ENCODE data around the gene EPS8L3.
A peak's percentile ranks its signal among the peaks of the same experiment; 100 is the strongest.
"Not testable (repeated sequence)": the region's sequence is repeated elsewhere in the genome, so short reads cannot be mapped to it uniquely, and the experiment has no call there.

Gene EPS8L3

DNA sequence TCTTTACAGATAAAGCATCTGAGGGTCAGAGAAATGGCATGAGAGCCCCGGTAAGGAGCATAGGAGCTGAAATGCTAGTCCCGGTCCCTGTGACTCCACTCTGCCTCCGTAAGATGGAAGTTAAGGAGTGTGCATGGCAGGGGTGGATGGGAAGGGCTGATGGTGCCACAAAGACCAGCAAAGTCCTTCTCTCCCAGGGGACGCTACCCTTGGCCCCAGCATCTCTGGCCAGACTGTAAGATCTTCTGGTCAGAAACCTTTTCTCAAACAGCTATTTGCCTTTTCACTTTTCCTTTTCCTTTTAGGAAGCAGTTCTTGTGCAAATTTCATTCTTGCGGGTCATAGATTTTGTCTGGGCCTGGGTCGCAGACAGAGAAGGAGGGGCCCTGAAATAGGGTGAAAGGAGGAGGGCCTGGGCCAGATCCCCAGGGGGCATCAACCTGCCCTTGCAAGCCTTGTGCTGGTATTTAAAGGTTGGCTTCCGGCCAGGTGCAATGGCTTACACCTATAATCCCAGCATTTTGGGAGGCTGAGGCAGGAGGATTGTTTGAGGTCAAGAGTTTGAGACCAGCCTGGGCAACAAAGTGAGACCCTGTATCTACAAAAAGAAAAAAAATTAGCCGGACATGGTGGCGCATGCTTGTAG, 14.4 kb upstream of the EPS8L3 start:
- no peak for DNase-seq

DNA sequence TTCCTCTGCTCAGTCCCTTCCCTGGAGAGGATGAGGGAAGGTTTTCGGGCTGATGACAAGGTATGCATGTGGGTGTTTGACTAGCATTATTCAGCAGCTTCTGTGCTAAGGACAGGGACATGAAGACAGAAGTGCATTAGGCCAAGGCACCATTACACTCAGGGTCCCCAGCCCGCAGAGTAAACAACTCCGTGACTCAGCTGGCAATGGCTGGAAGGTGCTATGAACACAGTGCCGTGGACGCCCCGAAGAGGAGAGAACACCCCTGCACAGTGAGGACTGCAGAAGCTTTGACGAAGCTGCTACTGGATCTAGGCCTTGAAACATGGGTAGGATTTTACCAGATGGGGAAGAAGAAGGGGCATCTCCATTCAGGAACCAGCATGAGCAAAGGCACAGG, 13.7 kb upstream of the EPS8L3 start:
- DNase-seq, result no peak

DNA sequence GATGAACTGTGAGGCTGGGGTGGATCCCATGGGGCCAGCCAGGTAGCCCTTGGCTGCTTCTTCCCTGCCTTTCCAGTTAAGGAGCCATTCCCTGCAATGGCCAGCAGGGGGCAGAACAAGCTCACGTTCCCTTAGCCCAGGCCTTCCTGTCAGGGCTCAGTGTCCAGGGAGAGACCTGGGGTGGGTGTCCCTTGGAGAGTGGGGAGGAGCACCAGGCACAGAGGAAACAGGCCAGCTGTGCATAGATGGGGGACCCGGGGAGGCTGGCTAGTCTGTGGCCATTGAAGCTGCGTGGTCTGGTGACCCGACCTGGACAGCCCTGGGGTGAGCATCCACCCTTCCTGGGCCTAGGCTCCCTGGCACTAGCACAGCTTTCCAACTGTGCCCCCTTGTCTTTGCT, 13.2 kb upstream of the EPS8L3 start:
- peak; percentile 90 for DNase-seq

DNA sequence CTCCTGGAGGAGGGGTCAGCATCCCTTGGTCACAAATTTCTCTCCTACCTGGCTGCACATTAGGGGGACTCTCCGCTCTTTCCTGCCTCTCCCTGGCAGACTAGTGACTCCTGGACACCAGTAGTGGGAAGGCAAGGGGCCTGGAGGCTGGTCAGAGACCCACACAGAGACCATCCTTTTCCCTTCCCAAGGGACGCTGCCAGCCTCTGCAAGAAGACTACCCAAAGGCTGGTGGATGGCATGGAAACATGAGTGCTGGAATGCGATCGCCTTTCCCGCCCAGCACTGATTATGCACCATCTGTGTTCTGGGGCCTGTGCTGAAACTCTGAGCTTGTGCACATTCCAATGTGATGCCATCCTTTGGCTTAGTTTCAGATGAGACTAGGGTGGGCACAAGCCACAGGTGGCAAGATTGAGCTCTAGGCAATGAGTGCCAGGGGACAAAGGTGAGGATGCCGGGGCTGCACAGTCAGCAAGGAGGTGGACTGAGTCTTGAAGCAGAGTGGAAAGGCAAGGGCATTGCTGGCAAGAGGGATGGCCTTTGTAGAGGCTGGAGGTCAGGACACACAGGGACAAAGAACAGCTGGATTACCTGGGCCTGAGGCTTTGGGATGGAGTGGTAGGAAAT, 12.6 kb upstream of the EPS8L3 start:
- no peak for DNase-seq

DNA sequence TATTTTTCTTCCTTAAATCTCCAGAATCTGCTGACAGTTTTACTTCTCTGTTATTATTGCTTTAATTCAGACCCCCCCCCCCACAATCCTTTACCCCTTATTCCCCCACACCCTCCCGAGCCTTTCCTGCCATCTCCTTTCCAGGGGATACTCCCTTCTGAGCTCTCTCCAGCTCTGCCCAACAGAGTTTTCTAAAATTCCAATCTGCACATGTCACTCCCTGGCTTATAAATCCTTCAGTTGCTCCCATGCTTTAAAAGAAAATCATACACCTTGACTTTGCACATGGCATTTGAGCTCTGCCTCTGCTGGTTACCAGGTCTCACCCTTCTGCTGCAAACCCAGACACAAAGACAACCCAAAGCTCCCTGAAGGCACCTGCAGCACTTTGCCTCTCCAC, 11.7 kb upstream of the EPS8L3 start:
- no peak for DNase-seq

DNA sequence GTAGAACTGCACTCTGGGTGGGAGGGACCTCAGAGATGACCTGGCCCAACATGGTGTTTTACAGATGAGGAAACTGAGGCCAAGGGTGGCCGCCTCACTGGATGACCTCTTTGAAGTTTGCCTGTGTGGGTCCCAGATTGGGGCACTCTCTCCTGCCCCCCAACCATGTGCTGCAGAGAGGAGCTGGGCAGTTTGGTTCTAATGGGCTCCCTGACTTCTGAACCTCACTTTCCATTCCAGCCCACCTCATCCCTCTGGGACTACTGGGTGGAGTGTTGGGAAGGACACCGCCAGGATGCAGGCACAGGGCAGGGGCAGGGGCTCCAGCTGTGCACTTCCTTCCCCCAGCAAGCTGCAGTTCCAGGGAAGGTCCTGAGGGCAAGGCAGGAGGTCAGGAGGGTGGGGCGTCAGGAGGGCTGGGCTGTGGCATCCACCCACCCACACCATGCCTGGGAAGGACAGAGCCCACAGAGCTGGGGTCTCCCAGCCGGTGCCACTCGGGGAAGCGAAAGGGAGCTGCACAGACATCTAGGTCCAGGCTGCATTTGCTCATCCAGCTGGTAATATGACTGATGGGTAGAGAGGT, 10.3 kb upstream of the EPS8L3 start:
- DNase-seq, result no peak

DNA sequence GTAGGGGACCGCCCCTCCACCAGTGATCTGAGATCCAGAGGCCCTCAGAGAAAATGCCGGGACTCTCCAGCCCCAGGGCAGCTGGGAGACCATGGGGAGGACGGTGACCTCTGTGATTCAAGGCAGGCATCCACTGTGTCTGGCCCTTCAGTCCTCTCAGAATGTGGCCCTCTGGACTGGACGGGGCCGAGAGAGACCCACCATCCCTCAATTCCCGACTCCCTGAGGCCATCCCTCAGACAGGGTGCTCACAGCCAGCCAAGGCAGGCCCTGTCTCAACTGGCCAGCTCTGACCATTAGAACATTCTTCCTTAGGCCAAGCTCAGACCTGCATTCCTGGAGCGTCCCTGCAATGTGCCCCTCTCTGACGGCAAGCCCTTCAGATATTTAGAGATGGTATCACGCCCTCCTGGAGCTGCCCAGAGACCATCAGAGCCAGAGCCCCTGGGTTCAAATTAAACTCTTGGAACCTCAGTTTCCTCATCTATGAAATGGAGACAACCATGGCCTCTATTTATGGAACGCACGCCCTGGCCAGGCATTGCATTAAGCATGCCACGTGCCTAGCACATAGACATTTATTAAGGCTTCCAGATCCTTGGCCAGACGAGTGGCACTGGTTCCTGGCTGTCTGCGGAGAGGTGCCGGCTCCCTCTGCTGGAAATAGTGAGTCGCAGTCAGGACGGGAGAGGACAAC, 9.6 kb upstream of the EPS8L3 start:
- peak; percentile 94 for DNase-seq

DNA sequence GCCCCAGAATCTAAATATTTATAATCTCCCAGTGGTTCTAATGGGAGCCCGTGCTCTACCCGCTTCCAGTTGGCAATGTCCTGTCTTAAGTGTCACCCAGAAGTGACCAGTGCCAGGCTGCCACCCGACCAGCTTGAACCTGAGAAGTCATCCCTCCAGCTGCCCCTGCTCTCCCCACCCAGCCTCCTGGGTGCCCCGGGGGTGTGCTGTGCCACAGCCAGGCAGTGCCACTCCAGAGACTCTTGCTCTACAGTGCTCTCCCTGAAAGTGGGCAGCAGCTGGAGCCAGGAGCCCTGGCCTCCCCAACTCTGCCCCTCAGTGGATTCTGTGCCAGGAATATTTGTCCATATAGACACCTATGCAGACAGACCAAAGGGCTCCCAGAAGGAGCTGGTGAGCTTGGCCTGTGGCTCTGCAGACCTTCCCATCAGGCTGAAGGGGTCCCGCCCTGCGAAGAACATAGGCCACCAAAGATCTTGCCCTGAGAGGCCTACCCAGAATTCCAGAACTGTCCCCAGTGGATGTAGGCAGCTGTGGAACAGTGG, 9.0 kb upstream of the EPS8L3 start:
- DNase-seq, result no peak

DNA sequence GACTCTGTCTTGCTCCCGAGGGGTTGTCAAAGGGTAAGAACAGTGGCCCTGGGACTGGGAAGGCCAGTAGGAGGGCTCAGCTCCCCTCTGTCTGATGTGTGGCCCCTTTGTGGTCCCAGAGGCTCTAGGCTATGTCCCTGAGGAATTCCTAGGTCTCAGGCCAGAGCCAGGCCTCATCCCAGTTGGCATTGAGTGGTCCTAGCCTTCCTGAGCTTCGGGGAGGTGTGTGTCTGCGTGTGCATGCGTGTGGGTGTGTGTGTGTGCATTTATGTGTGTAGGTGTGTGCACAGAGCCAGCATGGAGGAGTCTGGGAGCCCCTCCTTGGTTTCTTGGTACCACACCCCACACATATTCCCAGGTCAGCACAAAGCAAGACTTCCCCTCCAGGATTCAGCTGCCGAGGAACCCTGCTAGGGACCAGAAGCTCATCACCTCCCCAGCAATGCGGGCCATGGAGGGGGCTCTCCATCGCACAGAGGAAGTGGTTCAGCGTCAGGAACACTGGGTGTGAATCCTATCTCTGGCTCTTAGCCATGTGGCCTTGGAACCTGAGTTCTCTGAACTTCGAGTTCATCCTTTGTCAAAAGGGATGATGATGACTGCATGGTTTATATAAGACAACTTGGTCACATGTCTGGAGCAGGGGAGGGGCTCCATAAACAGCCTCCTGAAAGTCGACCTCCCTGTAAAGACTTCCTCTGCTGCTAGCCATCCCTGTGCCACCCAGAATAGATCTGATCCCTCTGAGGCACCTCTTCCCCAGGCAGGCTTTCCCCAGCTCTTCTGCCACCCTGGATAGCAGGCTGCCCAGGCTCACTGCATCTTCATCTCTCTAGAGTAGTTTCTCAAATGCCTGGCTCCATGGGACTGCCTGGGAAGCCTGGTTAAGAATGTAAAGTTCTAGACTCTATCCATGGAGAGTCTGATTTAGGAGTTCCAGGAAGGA, 8.3 kb upstream of the EPS8L3 start:
- DNase-seq, result no peak

DNA sequence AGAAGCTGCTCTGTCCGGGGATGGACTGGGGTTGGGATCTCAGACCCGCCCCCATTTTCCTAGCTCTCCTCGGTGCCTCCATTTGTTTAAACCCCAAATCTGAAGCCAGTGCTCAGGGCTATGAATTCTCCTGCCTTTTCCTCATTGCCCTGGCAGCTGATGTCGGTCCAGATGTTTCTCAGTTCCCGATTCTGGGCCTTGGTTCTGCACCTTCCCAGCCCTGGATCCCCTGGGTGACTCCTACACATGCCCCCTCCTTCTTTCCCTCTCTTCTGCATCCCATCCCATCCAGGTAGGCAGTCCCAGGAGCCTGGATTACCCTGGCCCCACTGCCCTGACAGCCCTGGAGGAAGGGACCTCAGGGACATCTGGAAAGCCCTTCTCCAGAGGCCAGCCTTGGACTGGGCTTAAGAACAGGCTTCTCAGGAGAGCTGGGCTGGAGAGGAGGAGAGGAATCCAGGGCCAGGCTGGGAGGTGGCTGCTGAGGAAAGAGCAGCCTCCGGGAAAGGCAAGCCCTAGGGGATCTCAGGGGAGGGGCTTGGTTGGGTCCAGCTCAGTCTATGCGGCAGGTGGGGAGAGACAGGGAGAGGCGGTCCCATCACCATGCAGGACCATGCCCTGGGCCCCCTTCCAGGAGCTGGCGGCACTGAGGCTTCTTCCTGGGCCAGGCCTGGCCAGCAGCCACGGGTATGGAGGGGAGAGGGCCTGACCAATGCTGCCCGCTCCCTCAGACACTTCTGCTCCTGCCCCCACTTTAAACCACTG, 6.8 kb upstream of the EPS8L3 start:
- no peak for DNase-seq

DNA sequence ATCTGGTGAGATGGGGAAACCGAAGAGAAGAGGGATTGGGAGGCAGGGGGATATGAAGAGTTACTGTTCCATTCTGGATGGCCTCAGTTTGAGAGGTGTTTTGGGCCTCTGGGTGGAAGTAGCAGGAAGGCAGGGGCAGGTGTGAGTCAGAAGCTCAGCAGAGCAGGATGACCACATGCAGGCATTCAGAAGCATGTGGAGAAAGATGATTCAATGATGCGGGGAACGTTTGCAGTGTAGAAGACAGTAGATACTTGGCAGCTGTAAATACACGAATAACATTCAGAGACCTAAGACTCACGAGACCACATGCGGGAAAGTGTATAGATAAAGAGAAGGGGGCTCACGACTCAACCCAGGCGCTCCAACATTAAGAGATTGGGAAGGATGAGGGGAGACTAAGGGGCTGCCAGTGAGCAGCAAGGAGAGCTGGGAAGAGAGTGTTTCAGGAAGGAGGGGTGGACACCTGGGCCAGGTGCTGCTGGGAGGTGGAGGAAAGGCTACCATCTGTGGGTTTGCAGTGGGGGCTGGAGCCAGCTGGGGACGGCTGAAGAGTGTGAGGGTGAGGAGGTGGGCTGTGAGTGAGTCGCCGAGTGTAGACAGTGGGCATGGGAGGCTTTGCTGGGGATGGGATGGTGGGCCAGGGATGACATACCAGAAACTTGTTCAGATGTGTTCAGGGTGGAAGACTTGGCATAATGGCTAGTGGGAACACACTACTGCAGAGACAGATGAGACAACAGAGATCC, 5.8 kb upstream of the EPS8L3 start:
- no peak for DNase-seq

DNA sequence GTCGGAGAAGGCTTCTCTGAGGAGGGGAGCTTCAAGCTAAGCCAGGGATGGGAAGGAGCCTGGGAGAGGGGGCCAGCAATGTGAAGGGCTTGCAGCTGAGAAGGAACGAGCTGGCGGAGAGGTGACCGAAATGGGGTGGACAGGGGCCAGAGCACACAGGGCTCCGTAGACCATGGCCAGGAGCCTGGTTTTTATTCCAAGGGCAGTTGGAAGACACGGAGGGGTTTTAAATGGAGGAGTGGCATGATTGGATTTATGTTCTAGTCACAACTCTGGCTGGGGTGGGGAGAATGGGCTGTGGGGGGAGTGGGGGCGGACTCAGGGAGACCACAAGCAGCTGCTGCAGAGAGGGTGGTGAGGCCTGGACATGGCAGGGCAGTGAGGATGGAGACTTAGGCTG, 5.1 kb upstream of the EPS8L3 start:
- DNase-seq, result peak; percentile 24

DNA sequence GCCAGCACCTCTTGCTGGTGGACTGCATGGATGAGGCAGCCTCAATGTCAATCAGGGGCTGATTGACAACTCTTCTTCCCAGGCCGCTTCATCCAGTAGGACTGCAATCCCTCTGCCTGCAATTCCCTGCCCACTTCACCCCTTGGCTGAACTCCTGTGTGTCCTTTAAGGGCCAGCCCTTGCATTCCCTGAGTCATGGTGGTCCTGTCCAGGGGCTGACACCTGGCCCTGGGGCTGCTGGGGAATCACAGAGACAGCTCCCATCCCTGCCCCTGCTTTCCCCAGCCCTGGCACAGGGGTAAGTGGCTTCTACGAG, 4.6 kb upstream of the EPS8L3 start:
- no peak for DNase-seq

DNA sequence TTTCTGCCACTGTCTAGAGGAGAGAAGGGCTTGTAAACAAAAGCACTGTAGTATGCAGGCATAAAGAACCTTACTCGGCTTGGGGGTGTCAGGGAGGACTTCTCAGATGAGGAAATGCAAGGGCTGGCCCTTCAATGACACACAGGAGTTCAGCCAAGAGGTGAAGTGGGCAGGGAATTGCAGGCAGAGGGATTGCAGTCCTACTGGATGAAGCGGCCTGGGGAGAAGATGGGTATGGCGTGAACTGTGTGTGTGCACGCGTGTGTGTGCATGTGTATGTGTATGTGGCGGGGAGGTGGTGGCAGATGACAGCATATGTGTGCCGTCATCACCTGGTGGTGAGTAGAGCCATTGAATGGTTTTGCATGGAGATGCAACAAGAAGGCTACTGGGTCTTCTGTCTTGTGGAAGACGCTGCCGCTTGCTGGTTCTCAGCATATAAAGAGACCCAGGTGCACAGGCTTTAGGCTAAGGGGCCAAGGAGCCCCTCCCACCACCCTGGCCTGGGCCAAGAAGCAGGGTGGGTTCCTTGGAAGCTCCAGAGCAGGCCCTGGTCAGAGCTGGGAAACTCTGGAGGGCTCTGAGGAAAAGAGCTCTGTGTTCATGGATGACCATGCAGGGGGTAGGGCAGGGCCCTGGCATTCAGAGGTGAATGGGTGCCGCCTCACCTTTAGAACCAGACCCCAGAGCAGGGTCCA, 4.1 kb upstream of the EPS8L3 start:
- DNase-seq, result no peak

DNA sequence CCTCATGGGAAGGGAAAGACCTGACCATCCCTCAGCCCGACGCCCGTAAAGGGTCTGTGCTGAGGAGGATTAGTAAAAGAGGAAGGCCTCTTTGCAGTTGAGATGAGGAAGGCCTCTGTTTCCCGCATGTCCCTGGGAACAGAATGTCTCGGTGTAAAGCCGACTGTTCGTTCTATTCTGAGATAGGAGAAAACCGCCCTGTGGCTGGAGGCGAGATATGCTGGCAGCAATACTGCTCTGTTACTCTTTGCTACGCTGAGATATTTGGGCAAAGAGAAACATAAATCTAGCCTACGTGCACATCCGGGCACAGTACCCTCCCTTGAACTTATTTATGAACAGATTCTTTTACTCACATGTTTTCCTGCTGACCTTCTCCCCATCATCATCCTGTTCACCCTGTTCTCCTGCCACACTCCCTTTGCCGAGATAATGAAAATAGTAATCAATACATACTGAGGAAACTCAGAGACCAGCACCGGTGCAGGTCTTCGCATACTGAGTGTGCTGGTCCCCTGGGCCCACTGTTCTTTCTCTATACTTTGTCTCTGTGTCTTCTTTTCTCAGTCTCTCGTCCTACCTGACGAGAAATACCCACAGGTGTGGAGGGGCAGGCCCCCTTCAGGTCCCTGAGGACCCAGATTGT, 3.4 kb upstream of the EPS8L3 start:
- not testable (repeated sequence) for DNase-seq

DNA sequence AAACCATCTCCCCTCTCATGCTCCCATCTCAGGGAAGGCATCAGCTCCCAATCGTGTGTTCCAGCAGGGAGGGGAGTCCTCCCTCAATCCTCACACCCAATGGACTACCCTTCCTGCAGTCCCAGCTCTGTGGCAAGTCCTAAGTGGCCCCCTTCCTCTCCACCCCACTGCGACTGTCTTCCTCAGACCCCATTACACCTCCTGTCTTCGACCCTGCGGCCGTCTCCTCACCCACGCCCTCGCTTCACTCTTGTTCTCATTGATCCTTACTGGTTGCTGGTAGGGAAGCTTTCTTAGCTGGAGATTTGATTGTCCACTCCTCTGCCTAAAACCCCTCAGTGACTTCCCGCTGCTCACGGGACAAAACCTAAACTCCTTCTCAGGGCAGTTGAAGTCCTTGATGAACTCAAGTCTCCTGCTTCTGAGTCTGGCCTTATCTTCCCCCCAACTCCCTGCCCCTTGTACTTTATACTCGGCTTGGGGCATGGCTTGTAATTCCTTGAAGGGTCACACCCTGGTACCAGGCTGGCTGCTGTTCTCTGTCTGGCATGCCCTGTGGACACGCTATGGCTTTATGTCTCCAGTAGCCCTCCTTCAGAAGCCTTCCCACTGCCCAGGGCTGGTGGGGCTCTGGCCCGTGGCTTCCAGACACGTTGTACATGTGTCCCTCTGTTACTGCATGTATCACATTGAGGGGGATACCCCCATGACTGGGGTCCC, 2.3 kb upstream of the EPS8L3 start:
- DNase-seq, result no peak

DNA sequence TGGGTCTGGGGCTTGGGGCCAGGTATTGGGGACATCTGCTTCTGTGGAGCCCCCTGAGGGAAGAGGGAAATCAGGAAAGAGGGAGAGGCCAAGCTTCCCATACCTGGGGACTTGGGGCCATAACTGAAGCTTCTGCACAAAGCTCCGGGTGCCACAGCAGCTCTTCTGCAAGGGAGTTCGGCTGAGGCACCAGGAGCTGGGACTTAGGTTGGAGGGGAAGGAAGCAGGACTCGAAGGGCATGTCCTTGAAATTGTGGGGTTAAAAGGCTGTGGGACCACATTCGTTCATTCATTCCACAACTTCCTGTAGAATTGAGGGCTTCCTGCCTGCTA, 1.7 kb upstream of the EPS8L3 start:
- DNase-seq, result no peak

DNA sequence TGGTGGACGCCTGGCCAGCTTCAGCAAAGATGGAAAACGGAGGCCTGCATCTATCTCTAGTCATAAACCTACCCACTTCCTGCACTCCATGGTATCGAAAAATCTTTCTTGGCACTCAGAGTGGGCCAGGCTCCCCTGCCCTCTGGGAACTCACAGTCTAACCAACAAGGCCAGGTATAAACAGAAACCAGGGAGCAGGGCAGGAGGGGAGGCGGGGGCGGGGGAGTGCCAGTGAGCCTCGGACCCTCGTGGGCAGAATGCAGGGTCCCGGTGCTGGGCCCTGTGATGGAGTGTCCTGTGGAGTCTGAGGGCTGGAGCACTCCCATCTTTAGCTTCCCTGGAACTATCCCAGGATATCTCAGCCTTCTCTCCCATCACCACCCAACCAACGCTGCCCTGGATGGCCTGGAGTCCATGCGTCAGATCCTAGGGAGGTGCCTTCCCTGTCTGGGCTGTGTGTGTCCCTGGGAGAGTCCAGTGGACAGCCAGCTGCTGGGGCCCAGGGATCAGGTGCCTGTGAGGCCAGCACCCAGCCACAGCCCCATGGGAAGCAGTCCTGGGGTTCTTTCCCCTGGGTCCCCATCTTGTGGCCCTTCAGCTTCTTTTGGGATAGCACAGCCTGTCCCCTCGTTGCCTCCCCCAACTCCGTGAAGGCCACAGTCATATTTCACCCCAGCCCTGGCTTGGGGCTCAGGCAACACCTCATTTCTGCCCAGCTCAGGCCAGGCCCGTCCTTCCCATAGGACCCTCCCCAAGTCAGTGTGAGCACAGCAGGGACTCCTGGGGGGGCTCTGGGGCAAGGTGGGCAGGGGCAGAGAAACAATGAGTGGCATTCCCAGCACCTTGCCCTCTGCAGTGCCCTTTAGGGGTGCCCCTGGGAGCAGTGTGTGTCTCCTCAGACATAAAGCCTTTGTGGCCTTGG, 1.1 kb upstream of the EPS8L3 start:
- DNase-seq, result no peak

Measured in NCI-H82 (cell line).